OCI-LY1 (cell line): ENCODE data around the gene SHC4.

Experiments
- CTCF ChIP-seq: fragments of 200-600 bp; sonication (generic), shearing (Covaris generic); IDR thresholded peaks from 2 replicates; pipeline ENCODE4 v1.5.1; 2017; ENCODE audit warnings: mild to moderate bottlenecking, antibody characterized with exemption, low read length, moderate library complexity, mixed read lengths
- EZH2 ChIP-seq: fragments of 200-600 bp; sonication (generic), shearing (Covaris generic); IDR thresholded peaks from 2 replicates; pipeline ENCODE4 v1.8.0; 2017; ENCODE audit warnings: borderline replicate concordance, mixed run types, mild to moderate bottlenecking, antibody characterized with exemption, low read length, moderate library complexity, mixed read lengths

- TF ChIP-seq CTCF (no peak), EZH2 (no peak)
Measured at GRCh38 chr15:48993380-48993779, 29.7 kb upstream of the SHC4 start.
